Astrocyte of the spinal cord (primary cell): Measurements from ENCODE around the gene NUAK2.

Source experiments
- DNase-seq: peaks from one replicate; pipeline ENCODE4 v3.0.0; 2011; ENCODE audit warnings: low read depth, low spot score
- H3K4me3 ChIP-seq: 2 replicates; pipeline ENCODE4 v1.5.1; 2011; ENCODE audit warnings: low read depth, mild to moderate bottlenecking, low read length, moderate library complexity
- in situ Hi-C: cut with HindIII; loops from 2 replicates; pipeline ENCODE4 v1.10.0; 2017; ENCODE audit warnings: low sequenced_read_pairs
- TF ChIP-seq, protein P1 (sequence below): IDR thresholded peaks from 2 replicates; pipeline ENCODE4 v1.5.1; 2012; ENCODE audit warnings: low read depth, mild to moderate bottlenecking, low read length, inconsistent platforms

Gene NUAK2

DNA sequence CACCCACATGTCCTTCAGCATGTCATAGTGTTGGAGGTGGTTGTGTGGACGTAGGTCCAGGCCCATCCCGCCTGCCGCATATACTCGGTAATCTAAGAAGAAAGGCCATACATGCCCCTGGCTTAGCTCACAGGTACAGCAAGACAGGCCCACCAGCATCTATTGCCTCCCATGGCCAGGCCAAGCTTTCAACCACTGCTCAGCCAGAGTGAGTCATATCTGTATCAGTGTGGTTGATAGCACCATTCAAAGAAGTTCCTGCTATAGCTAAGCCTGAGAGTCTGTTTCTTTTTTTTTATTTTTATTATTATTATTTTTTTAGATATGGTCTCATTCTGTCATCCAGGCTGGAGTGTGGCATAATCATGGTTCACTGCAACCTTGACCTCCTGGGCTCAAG is 18.2 kb upstream of the NUAK2 start:
- DNase-seq = no peak
- in situ Hi-C loops = no loop called here
- TF ChIP-seq, protein P1, sequence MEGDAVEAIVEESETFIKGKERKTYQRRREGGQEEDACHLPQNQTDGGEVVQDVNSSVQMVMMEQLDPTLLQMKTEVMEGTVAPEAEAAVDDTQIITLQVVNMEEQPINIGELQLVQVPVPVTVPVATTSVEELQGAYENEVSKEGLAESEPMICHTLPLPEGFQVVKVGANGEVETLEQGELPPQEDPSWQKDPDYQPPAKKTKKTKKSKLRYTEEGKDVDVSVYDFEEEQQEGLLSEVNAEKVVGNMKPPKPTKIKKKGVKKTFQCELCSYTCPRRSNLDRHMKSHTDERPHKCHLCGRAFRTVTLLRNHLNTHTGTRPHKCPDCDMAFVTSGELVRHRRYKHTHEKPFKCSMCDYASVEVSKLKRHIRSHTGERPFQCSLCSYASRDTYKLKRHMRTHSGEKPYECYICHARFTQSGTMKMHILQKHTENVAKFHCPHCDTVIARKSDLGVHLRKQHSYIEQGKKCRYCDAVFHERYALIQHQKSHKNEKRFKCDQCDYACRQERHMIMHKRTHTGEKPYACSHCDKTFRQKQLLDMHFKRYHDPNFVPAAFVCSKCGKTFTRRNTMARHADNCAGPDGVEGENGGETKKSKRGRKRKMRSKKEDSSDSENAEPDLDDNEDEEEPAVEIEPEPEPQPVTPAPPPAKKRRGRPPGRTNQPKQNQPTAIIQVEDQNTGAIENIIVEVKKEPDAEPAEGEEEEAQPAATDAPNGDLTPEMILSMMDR = no peak
- H3K4me3 ChIP-seq = no peak overlapping the region

DNA sequence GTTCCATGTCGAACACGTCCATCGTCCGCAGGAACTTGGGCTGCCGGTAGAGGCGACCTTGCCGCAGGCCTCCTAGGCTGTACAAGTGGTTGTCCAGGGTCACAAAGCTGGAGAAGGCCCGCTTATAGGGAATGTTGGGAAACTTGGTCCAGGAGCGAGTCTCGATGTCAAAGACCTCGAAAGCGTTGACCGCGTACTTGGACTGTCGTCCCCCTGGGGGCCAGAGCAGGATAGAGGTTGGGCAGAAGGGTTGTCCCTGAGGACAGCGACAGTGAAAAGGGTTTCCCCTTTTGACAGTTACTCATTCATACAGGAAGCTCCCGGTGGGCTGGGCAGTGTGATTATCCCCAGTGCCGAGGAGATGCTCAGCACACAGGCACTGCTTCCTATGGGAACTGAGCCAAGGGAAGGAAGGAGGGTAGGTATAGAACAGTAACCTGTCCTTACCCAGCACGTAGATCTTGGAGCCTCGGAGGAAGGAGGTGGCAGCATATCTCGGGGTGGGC is 17.7 kb upstream of the NUAK2 start:
- TF ChIP-seq, protein P1 = no peak
- in situ Hi-C loops = no loop called here

DNA sequence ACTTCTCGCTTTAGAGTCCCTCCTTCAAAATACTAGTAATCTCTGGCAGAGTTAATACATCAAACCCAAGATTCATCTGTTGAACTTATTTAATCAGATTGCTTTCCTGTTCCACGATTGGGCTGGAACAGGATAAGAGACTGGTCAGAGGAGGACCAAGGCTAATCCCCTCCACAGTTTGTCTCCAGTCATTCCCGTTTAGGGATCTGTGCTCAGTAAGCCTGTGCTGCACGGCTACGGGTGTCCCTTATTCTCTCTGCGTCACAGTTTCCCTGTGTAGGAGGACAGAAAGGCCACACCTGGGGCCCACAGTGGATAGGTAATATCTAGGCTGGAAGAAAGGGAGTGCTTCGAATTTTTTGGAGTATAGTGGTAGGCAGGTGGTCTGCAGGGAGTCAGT is 16.5 kb upstream of the NUAK2 start:
- H3K4me3 ChIP-seq = no peak overlapping the region
- DNase-seq = no peak
- TF ChIP-seq, protein P1 = no peak
- in situ Hi-C loops = no loop called here

More for the DNA sequence above, 17.7 kb upstream of the NUAK2 start:
- no peak overlapping the region for H3K4me3 ChIP-seq
- DNase-seq = no peak

DNA sequence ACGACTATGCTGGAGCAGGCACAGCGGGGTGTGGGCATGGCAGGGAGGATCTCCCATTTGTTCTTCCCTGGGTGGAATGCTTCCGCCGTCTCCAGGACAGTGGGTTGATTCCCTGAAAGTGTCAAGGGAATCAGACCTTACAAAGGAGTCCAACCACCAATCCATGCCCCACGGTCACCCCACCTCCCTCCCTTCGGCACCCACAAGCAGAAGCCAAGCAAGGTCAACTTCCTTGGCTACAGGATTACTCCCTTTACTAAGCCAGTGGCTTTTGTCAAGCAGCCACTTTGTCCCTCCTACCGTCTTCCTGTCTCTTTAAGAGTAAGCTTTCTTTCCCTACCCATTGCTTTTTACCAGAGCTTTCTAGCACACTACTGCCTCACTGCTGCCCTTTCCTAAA is 15.9 kb upstream of the NUAK2 start:
- TF ChIP-seq, protein P1 = no peak
- no peak for DNase-seq
- no peak overlapping the region for H3K4me3 ChIP-seq
- in situ Hi-C loops = no loop called here

DNA sequence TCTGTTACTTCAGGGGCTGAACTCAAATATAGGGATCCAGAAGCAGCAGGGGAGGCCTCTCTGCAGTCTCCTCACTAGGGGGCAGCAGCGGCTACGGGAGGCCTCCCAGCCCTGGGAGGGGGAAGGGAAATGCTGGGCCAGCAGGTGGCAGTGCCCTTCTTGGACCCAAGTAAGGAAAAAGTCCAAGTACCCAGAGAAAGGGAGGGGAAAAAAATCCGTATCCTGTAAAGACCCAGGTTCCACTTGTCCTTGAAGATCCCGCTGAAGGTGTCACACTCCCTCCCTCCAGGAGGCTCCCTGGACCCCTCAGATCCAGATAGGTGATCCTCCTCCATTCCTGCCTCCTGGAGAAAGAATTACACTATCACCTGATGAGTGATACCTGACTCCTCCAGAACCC is 14.1 kb upstream of the NUAK2 start:
- TF ChIP-seq, protein P1 = peak; percentile 98
- H3K4me3 ChIP-seq = no peak overlapping the region
- DNase-seq = peak; percentile 71
- in situ Hi-C loops = no loop called here

DNA sequence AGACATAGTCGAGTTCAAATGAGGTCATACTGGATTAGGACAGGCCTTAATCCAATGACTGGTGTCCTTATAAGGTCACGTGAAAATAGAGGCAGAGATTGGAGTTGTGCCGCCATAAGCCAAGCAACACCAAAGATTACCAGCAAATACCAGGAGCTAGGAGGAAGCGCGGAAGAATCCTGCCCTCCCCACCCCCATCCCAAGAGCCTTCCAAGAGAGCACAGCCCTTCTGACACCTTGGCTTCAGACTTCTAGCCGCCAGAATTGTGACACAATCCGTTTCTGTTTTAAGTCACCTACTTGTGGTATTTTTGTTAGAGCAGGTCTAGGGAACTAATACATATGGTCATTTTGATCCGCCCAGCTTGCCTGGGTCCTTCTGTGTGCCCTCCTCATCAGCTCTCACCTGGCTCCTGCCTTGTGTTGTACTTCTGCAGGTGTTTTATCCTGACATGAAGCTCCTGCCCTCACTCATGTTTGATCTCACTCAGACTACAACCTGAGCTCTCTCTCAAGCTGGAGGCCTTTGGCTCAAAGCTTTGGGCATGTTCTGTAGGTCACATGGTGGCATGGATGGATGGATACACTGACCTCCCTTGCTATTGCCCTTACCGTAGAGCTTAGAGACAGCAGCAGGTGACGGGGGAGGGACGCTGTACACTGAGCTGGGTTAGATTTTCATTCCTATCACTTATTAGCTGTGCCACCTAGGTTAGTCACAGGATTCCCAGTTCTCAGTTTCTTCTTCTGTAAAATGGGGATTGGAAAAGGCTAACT is 10.7 kb upstream of the NUAK2 start:
- no peak for DNase-seq
- no peak overlapping the region for H3K4me3 ChIP-seq
- in situ Hi-C loops = no loop called here
- TF ChIP-seq, protein P1 = no peak
